ENCODE data around the gene UVSSA.
A peak's percentile ranks its signal among the peaks of the same experiment; 100 is the strongest.
"Not testable (repeated sequence)": the region's sequence is repeated elsewhere in the genome, so short reads cannot be mapped to it uniquely, and the experiment has no call there.

The UVSSA gene

GRCh38 chr4:1316537-1317168 lies 30.4 kb upstream of the UVSSA start:
- DNase-seq: no peak

GRCh38 chr4:1317177-1318045 lies 29.6 kb upstream of the UVSSA start:
- DNase-seq: no peak

GRCh38 chr4:1318046-1318375 lies 29.0 kb upstream of the UVSSA start:
- no peak for DNase-seq

GRCh38 chr4:1318488-1319213 lies 28.4 kb upstream of the UVSSA start:
- no peak for DNase-seq

GRCh38 chr4:1321486-1321885 lies 25.5 kb upstream of the UVSSA start:
- DNase-seq: no peak

- DNase-seq: no peak
Measured at GRCh38 chr4:1321946-1322650, 24.9 kb upstream of the UVSSA start.

GRCh38 chr4:1323280-1323634 lies 23.8 kb upstream of the UVSSA start:
- no peak for DNase-seq

- DNase-seq: peak in 1 of 2 experiments; percentile 37
Measured at GRCh38 chr4:1323635-1324442, 23.2 kb upstream of the UVSSA start.

GRCh38 chr4:1324443-1325175 lies 22.4 kb upstream of the UVSSA start:
- DNase-seq: not testable (repeated sequence)

GRCh38 chr4:1325176-1325480 lies 21.9 kb upstream of the UVSSA start:
- DNase-seq: no peak

- no peak for DNase-seq
Measured at GRCh38 chr4:1325681-1326635, 21.1 kb upstream of the UVSSA start.

- no peak for DNase-seq
Measured at GRCh38 chr4:1326751-1327525, 20.1 kb upstream of the UVSSA start.

- DNase-seq: no peak
Measured at GRCh38 chr4:1327526-1328266, 19.3 kb upstream of the UVSSA start.

GRCh38 chr4:1328267-1329155 lies 18.5 kb upstream of the UVSSA start:
- DNase-seq: no peak

- no peak for DNase-seq
Measured at GRCh38 chr4:1329408-1330371, 17.3 kb upstream of the UVSSA start.

GRCh38 chr4:1330761-1331590 lies 16.0 kb upstream of the UVSSA start:
- DNase-seq: no peak

Measured in NCI-H2081 (cell line).